Limb (tissue), 2 donors: Measurements from ENCODE around the gene SPRR4.
"Not testable (repeated sequence)": the region's sequence is repeated elsewhere in the genome, so short reads cannot be mapped to it uniquely, and the experiment has no call there.

ENCODE experiments used
- DNase-seq, 2 donors: peaks; one replicate each; pipeline ENCODE4 v3.0.0-alpha.2; 2016; ENCODE audit errors: extremely low spot score in 2 of 2

Gene SPRR4

DNA sequence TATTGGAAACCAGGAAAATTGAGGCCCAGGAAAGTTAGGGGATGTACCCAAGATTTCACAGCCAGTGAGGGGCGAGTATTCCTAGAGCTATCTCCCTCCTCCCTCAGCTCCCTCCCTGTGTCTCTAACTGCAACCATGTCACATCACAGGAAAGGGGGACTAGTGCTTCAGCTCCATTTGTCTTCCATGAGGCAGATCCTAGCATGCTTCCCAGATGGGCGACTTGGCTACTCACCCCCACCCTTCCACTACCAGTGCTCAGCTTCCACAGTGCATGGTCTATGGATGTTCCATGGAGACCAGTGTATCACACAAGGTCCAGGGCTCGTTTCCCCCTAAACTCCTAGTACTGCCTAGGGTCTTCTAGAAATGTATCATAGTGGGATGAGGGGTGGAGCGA lies 4.6 kb upstream of the SPRR4 start:
- DNase-seq, result no peak

GRCh38 chr1:152967201-152967600 lies 3.2 kb upstream of the SPRR4 start:
- no peak for DNase-seq

GRCh38 chr1:152968248-152968647 lies 2.2 kb upstream of the SPRR4 start:
- no peak for DNase-seq

DNA sequence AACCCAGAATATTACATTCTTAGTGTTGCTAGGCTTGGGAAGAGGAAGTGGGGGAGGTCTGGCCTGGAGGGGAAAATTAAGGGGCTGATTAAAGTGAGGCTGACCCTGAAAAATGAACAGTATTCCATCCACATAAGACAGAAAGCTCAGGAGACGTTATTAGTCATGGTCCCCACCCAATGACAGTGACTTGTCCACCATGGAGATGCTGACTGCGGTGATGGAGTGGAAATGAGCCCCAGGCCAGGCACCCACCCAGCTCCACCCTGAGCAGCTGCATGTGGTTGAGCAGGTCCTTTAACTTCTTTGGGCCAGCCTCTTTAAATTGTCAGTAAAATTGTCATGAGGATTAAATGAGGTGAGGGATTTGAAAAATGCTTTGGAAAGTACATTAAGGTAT lies 1.4 kb upstream of the SPRR4 start:
- DNase-seq, result no peak

DNA sequence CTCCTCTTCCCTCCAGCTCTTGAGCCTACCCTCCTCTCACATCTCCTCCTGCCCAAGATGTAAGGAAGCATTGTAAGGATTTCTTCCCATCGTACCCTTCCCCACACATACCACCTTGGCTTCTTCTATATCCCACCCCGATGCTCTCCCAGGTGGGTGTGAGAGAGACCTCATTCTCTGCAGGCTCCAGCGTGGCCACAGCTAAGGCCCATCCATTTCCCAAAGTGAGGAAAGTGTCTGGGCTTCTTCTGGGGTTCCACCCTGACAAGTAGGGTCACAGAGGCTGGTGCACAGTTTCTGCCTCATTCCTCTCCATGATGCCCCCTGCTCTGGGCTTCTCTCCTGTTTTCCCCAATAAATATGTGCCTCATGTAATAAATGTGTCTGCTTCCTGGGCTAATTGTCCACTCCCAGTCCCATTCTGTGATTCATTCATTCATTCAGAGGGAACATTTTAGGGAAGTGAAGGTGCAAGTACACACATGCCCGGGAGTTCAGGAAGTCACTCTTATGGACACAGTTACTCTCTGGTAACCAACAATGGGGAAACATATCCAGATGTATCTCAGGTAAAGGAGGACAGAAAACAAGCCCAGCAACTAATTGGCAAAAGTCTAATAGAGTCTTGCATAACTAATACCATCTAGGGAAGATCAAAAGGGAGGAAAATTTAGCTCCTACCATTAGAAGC lies 1.9 kb downstream of the SPRR4 start:
- DNase-seq, result no peak

DNA sequence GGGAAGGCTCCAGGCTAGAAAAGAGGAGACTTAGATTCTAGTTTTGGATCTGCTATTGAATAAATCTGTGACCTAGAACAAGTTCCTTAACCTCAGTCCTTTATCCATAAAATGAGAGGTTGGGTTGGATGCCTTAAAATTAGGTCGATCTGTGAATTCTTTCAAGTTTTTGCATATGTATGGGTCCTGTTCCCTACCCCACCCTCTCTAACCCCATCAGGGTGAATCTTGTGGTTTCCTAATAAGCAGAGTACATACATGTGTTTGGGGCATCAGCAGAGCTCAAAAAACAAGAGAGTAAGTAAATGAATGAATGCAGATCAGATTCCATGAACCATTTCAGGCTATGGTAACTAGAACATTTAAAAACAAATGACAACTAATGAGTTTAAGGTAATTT lies 6.2 kb downstream of the SPRR4 start:
- no peak for DNase-seq

DNA sequence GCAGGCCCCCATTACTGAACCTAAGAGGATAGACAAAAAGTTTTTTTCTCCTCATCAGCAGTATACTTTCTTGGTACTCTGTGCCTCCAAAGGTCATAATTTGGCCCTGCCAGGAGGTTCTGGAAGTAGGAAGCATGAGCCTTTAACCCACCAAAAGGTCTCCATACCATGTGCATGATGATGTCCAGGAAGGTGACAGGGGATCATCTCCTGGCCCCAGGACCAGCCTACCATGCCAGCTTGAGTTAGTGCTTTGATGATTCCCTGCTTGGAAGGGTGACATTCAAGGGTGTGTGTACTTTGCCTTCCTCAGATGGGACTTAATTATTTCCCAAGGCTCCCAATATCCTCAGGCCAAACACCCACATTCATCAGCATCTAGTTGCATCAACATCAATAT lies 7.2 kb downstream of the SPRR4 start:
- DNase-seq, result no peak

GRCh38 chr1:152980676-152981075 lies 10.2 kb downstream of the SPRR4 start:
- DNase-seq, result no peak

GRCh38 chr1:152981146-152981871 lies 10.9 kb downstream of the SPRR4 start:
- DNase-seq, result no peak

GRCh38 chr1:152982076-152982475 lies 11.6 kb downstream of the SPRR4 start:
- DNase-seq, result no peak

DNA sequence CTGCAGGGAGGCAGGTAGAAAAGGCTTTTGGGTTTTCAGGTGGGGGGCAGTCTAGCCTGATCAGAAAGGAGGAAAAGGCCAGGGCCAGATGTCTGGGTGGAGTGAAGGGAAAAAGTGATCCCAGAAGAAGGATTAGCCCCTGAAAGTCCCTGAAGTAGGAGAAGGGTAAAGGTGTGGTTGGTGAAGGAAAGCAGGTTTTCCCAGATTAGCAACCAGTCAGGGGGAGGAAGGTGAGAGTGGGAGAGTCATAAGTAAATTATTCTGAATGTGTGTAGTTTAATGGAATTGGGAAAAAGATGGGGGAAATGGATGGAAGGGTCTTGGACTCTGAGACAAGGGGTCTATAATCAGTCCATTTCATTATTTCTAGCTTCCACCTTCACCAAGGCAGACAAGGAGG lies 12.8 kb downstream of the SPRR4 start:
- DNase-seq, result no peak

DNA sequence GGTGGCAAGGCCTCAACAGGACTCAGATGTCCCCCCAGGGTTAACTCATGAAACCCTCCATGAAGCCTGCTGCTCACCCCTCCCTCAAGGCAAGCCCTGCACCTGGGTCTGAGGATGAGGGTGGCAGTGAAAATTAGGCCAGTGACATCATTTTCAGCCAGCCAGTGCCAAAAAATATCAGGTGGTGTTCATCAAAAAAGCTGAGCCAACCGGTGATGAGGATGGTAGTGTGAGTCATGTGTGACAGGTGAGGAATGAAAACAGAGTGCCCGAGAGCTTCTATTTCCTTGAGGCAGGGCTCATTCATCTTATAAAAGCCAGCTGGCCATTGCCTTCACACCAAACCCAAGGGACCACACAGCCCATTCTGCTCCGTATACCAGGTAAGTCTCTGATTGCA lies 13.3 kb downstream of the SPRR4 start, which contains the start of gene SPRR1A:
TSS of gene SPRR1A (plus strand) at position 339 of the 400 bp plus-strand sequence. CDS start 1,150 bp downstream, outside the sequence.
- DNase-seq, result no peak

- DNase-seq, result no peak
Measured at GRCh38 chr1:152986578-152986977, 16.1 kb downstream of the SPRR4 start.

- DNase-seq, result no peak
Measured at GRCh38 chr1:152993186-152993585, 22.7 kb downstream of the SPRR4 start.

DNA sequence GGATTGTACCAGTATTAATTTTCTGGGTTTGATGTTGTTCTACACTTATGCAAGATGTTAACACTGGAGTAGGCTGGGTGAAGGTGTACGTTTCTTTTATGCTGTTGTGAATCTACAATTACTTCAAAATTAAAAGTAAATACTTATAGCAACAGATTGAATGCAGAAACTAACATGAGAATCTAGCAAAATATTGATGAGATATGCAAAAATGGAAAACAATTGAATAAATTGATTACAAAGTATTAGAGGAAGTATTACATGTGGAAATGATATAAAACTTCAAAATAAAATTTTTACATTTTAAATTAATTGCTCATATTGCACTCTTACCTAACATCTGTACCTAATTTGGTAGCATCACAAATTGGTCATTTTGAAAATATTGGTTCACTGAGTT lies 25.4 kb downstream of the SPRR4 start:
- DNase-seq, result no peak

DNA sequence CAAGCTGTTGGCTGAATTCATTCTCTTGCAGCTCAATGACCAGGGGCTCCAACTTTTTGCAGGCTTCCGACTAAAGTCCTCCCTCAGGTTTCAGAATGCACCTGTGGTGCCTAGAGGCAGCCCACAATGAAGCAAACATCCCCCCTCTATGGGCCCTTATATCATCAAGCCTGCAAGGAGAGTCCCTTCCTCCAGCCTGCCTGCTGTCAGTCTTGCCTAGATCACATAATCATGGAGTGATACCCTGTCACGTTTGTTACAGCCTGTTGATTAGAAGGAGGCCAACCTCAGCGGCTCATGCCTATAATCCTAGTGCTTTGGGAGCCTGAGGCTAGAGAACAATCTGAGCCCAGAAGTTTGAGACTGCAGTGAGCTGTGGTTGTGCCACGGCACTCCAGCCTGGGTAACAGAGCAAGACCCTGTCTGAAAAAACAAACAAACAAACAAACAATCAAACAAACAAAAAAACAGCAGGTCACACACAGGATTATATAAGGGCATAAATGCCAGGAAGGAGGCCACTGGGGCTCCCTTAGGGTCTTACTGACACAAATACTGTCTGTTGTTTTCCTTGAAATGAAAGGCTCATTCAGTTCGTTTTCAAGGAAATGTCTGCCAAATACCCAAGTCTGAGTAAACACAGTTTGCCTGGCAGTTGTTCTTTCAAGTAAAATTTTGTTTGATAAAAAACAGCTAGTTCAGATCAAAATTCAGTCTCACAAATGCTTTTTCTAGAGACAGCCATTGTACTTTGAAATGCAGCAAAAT lies 26.4 kb downstream of the SPRR4 start:
- no peak for DNase-seq

DNA sequence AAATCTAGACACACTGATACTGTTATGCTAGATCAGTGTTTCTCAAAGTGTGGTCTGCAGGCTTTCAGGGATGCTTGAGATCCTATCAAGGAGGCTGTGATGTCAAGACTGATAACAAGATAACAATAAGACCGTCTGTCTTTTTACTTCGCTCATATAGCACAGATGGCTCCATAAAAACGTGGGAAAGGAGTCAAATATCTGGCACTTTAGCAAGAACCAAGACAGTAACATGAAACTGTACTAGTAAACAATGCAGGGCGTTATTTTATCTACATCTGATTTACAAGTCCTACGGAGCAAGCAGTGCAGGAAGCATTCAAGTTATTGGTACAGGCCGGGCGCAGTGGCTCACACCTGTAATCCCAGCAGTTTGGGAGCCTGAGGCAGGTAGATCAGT lies 27.5 kb downstream of the SPRR4 start:
- DNase-seq, result no peak

GRCh38 chr1:152998476-152998875 lies 28.0 kb downstream of the SPRR4 start:
- no peak for DNase-seq

- DNase-seq, result no peak
Measured at GRCh38 chr1:152999818-153000217, 29.4 kb downstream of the SPRR4 start.

GRCh38 chr1:153000294-153000693 lies 29.8 kb downstream of the SPRR4 start:
- DNase-seq, result no peak

GRCh38 chr1:153001382-153001781 lies 30.9 kb downstream of the SPRR4 start, which contains the start of gene SPRR3:
Gene SPRR3, plus strand, starts transcription at chr1:153001749. Its CDS starts 1,272 bp downstream, at chr1:153003021.
- DNase-seq, result no peak

DNA sequence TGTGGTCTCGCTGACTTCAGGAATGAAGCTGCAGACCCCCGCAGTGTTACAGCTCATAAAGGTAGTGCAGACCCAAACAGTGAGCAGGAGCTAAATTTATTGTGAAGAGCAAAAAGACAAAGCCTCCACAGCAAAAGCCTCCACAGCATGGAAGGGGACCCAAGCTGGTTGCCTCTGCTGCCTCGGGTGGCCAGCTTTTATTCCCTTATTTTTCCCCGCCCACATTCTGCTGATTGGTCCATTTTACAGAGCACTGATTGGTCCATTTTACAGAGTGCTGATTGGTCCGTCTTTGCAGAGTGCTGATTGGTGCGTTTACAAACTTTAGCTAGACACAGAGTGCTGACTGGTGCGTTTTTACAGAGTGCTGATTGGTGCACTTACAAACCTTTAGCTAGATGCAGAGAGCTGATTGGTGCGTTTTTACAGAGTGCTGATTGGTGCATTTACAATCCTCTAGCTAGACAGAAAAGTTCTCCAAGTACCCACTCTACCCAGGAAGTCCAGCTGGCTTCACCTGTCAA lies 40.8 kb downstream of the SPRR4 start:
- DNase-seq, result not testable (repeated sequence)
